ENCODE measurements around the gene ZNF335.

Gene ZNF335

DNA sequence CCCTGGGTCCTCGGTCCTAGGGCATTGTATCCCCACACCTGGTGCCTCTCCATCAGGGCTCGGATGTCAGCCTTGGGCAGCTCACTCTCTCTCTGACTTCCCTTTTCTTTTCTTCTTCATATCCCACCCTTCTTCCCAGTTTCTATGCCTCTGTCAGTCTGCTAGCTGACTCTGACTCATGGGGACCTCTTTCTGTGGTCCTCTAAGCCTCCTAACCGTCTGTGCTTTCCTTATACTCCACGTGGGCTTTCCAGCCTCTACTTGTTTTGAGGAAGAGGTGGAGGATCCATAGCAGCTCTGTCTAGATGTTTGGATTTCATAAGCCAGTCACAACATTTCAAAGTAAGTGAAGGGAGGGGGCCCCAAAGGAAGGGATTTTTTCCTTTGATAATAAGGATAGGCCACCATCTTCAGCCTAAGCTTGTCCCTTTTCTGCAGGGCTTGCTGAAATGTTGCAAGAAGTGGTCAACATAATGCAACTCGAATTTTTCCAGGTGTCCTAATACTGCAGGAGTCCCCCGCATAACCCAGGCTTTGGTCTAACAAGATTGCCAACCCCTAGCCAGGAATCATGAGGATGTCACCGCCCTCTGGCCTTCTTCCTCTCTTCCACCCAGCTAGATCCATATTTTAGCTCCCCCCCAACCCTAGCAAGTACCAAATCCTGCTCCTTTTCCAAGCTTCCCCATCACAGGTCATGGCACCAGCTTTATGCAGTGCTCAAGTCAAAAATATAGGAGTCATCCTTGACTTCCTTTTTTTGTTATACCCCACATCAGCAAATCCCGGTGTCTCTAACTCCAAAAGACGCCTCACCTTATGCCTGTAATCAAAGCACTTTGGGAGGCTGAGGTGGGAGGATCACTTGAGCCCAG, 51.3 kb downstream of the ZNF335 start:
- no peak overlapping the region for H3K4me3 ChIP-seq (ENCODE audit: low read depth in 1 of 2, low read length in 2 of 2)
- no peaks in the 10 kb centered on the region for H4K20me1 ChIP-seq (ENCODE audit: insufficient read depth, low read length)
- H3K36me3 ChIP-seq (ENCODE audit: insufficient read depth, low read length) = no peaks in the 10 kb centered on the region
- H3K79me2 ChIP-seq (ENCODE audit: insufficient read depth, low read length) = no peaks in the 10 kb centered on the region
- ATAC-seq (ENCODE audit: insufficient read depth, low read depth) = no peak
- H3K9ac ChIP-seq (ENCODE audit: low read depth, low read length) = no peak overlapping the region
- DNase-seq = no peak
- H3K4me2 ChIP-seq (ENCODE audit: insufficient read depth, low read length) = no peak overlapping the region
- TF ChIP-seq EZH2 (IDR thresholded peaks at IDR 0.05; ENCODE audit: borderline replicate concordance, low read depth, low read length, severe bottlenecking) (no peak), CTCF (IDR thresholded peaks at IDR 0.05; ENCODE audit: borderline replicate concordance, extremely low read depth, low read length, poor library complexity, severe bottlenecking) (no peak)
- no peak overlapping the region for H3K27ac ChIP-seq (ENCODE audit: low read length)
- no peaks in the 10 kb centered on the region for H3K9me3 ChIP-seq (ENCODE audit: insufficient read depth, low read length, severe bottlenecking)
- no peaks in the 10 kb centered on the region for H3K4me1 ChIP-seq (ENCODE audit: insufficient read depth, low read length)
- peaks cover 11% of the 10 kb centered on the region for H3K27me3 ChIP-seq (ENCODE audit: insufficient read depth, low read length, poor library complexity)
- no peak overlapping the region for H2AFZ ChIP-seq (ENCODE audit: low read depth, low read length)

DNA sequence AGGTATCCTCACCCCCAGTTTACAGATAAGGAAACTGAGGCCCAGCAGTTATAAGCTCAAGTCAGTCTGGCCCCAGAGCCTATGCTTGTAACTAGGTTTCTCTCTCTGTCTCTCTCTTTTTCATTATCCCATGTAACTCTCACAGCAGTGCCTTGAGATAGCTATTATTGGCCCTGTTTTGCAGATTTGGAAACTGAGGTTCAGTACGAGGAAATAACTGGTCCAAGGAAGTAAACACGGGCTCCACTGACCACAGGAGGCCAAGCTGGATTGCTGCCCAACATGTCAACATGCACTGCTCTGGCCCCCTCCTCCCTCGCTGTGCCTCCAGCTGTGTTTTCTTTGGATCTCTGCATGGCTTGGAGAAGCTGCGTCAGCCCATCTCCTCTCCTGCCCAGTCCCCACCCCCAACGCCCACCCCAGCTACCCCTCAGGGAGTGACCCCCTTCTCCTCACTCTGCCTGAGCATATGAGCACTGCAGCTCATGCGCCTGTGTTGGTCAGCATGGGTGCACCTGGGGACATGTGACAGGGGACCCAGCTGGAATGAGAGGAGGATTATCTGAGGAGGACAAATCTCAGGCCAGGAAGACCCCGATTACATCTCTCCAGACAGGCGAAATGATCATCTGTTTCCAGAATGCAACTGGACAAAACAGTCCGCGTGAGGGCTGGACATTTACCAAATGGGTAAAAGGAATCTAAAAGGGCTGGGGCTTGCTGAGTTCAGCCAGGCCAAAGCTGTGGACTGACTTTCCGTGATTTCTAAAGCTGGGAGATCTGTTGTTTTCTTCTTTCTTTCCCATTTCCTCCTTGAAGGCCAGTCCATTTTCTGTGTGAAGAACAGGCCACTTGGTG, 52.2 kb downstream of the ZNF335 start:
- no peak for TF ChIP-seq EZH2 (IDR thresholded peaks at IDR 0.05; ENCODE audit: borderline replicate concordance, low read depth, low read length, severe bottlenecking)
- TF ChIP-seq CTCF (IDR thresholded peaks at IDR 0.05; ENCODE audit: borderline replicate concordance, extremely low read depth, low read length, poor library complexity, severe bottlenecking) = no peak

GRCh38 chr20:45918779-45919537, 53.0 kb downstream of the ZNF335 start:
- Histone ChIP-seq H3K36me3 (ENCODE audit: insufficient read depth, low read length) (no peaks in the 10 kb centered on the region), H3K9ac (ENCODE audit: low read depth, low read length) (no peak overlapping the region), H3K27ac (ENCODE audit: low read length) (no peak overlapping the region), H4K20me1 (ENCODE audit: insufficient read depth, low read length) (no peaks in the 10 kb centered on the region), H3K4me3 (ENCODE audit: low read depth in 1 of 2, low read length in 2 of 2) (no peak overlapping the region), H3K27me3 (ENCODE audit: insufficient read depth, low read length, poor library complexity) (peaks cover 11% of the 10 kb centered on the region), H2AFZ (ENCODE audit: low read depth, low read length) (no peak overlapping the region), H3K4me1 (ENCODE audit: insufficient read depth, low read length) (no peaks in the 10 kb centered on the region), H3K4me2 (ENCODE audit: insufficient read depth, low read length) (no peak overlapping the region), H3K9me3 (ENCODE audit: insufficient read depth, low read length, severe bottlenecking) (no peaks in the 10 kb centered on the region), H3K79me2 (ENCODE audit: insufficient read depth, low read length) (no peaks in the 10 kb centered on the region)
- no peak for ATAC-seq (ENCODE audit: insufficient read depth, low read depth)
- TF ChIP-seq CTCF (IDR thresholded peaks at IDR 0.05; ENCODE audit: borderline replicate concordance, extremely low read depth, low read length, poor library complexity, severe bottlenecking) = no peak
- TF ChIP-seq EZH2 (IDR thresholded peaks at IDR 0.05; ENCODE audit: borderline replicate concordance, low read depth, low read length, severe bottlenecking) = no peak
- DNase-seq = no peak

More for the DNA sequence above, 52.2 kb downstream of the ZNF335 start:
- H3K4me3 ChIP-seq (ENCODE audit: low read depth in 1 of 2, low read length in 2 of 2) = no peak overlapping the region
- no peaks in the 10 kb centered on the region for H3K4me1 ChIP-seq (ENCODE audit: insufficient read depth, low read length)
- no peaks in the 10 kb centered on the region for H4K20me1 ChIP-seq (ENCODE audit: insufficient read depth, low read length)
- no peaks in the 10 kb centered on the region for H3K9me3 ChIP-seq (ENCODE audit: insufficient read depth, low read length, severe bottlenecking)
- H3K9ac ChIP-seq (ENCODE audit: low read depth, low read length) = no peak overlapping the region
- ATAC-seq (ENCODE audit: insufficient read depth, low read depth) (no peak), DNase-seq (no peak)
- no peaks in the 10 kb centered on the region for H3K36me3 ChIP-seq (ENCODE audit: insufficient read depth, low read length)
- H3K79me2 ChIP-seq (ENCODE audit: insufficient read depth, low read length) = no peaks in the 10 kb centered on the region
- H2AFZ ChIP-seq (ENCODE audit: low read depth, low read length) = no peak overlapping the region
- H3K27me3 ChIP-seq (ENCODE audit: insufficient read depth, low read length, poor library complexity) = peaks cover 11% of the 10 kb centered on the region
- no peak overlapping the region for H3K4me2 ChIP-seq (ENCODE audit: insufficient read depth, low read length)
- no peak overlapping the region for H3K27ac ChIP-seq (ENCODE audit: low read length)

Measured in DND-41 (cell line).